SK-N-MC (cell line): ENCODE measurements around the gene UNKL.

Source experiments
- EZH2 ChIP-seq: fragments of 200-600 bp; sonication (generic); IDR thresholded peaks from one replicate; pipeline ENCODE4 v1.6.1; 2017; ENCODE audit warnings: antibody characterized with exemption
- POLR2AphosphoS5 ChIP-seq: IDR thresholded peaks from 2 replicates; pipeline ENCODE4 v1.6.1; 2012; ENCODE audit warnings: mild to moderate bottlenecking, low read depth, low read length, borderline replicate concordance

DNA sequence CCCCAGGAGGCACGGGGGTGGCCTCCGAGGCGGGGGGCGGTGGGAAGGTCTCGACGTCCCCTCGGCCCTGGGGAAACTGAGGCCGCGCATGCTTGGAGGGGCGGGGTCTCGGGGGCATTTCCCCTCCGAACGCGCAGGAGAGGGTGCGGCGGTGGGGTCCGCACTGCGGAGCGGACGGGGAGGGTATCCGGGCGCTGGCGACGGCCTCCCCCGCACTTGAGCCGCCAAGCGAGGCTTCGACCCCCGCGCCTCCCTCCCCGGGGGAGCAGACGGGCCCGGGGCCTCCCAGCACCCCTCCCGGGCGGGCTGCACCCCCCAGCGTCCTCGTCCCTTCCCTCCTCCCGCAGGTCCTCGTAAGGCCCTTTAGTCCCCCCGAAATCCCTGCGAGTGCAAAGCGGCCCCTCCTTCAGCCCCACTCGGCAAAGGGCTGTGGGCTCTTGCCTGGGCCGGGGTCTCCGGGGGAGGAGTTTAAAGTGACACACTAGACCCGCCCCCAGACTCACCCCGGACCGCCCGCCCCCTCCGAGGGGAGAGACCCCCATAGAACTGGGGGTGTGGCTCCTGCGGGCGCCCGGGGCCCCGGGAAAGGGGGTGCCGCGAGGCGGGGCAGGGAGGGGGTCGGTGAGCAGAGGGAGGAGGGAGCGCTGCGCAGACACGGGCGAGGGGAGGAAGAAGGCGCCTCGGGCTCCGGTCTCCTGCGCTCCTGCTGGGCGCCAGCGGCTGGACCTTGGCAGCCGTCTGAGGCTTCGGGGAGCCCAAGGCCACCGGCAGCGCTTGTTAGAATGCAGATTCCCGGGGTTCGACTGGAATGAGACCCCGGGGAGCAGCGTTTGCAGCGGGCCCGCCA lies 80.4 kb downstream of the UNKL start:
- no peak for TF ChIP-seq POLR2AphosphoS5
- TF ChIP-seq EZH2: no peak
